DOHH2 (cell line): Measurements from ENCODE around the gene GRID2.

Source experiments
- H3F3A ChIP-seq: fragments of 200-600 bp; sonication (generic), shearing (Covaris generic); 2 replicates; pipeline ENCODE4 v1.6.0; 2016; ENCODE audit warnings: antibody characterized with exemption, mild to moderate bottlenecking; ENCODE audit not compliant: control insufficient read depth, insufficient read depth
- H3K27ac ChIP-seq: fragments of 200-600 bp; sonication (generic); 2 replicates; pipeline ENCODE4 v1.5.1; 2014; ENCODE audit warnings: low read depth, mild to moderate bottlenecking, low read length, moderate library complexity
- H3K27me3 ChIP-seq: fragments of 200-600 bp; sonication (generic); 2 replicates; pipeline ENCODE4 v1.6.1; 2014; ENCODE audit warnings: mild to moderate bottlenecking, low read length, mixed read lengths; ENCODE audit not compliant: control insufficient read depth
- H3K36me3 ChIP-seq: fragments of 200-600 bp; sonication (generic); 2 replicates; pipeline ENCODE4 v1.6.1; 2014; ENCODE audit warnings: mild to moderate bottlenecking, low read length, moderate library complexity, mixed read lengths; ENCODE audit not compliant: control insufficient read depth
- H3K4me1 ChIP-seq: fragments of 200-600 bp; sonication (generic); 2 replicates; pipeline ENCODE4 v1.6.1; 2014; ENCODE audit warnings: mild to moderate bottlenecking, low read length, mixed read lengths; ENCODE audit not compliant: control insufficient read depth
- H3K4me2 ChIP-seq: fragments of 200-600 bp; sonication (generic); 2 replicates; pipeline ENCODE4 v1.6.0; 2014; ENCODE audit warnings: mild to moderate bottlenecking, low read length, moderate library complexity
- H3K4me3 ChIP-seq: fragments of 200-600 bp; sonication (generic); 2 replicates; pipeline ENCODE4 v1.5.1; 2014; ENCODE audit warnings: mild to moderate bottlenecking, low read length, mixed read lengths
- H3K79me2 ChIP-seq: fragments of 200-600 bp; sonication (generic); 2 replicates; pipeline ENCODE4 v1.6.1; 2014; ENCODE audit warnings: mild to moderate bottlenecking, low read length, mixed read lengths; ENCODE audit not compliant: control insufficient read depth
- H3K9me2 ChIP-seq: fragments of 200-600 bp; sonication (generic); replicated peaks from 2 replicates; pipeline ENCODE4 v1.6.1; 2014; ENCODE audit warnings: mild to moderate bottlenecking, low read length, mixed read lengths; ENCODE audit not compliant: control insufficient read depth
- H3K9me3 ChIP-seq: fragments of 200-600 bp; sonication (generic); 2 replicates; pipeline ENCODE4 v1.6.1; 2014; ENCODE audit warnings: antibody characterized with exemption, low read length, mixed read lengths; ENCODE audit not compliant: control insufficient read depth, insufficient read depth
- H4K20me1 ChIP-seq: fragments of 200-600 bp; sonication (generic); 2 replicates; pipeline ENCODE4 v1.6.0; 2014; ENCODE audit warnings: low read depth, mild to moderate bottlenecking, antibody characterized with exemption, low read length, moderate library complexity; ENCODE audit not compliant: control insufficient read depth, insufficient read depth
- CTCF ChIP-seq: fragments of 200-600 bp; sonication (generic); IDR thresholded peaks from one replicate; pipeline ENCODE4 v1.5.1; 2014; ENCODE audit warnings: antibody characterized with exemption, mild to moderate bottlenecking, low read depth, low read length; ENCODE audit not compliant: poor library complexity, severe bottlenecking
- EZH2phosphoT487 ChIP-seq: fragments of 200-600 bp; sonication (generic); IDR thresholded peaks from 2 replicates; pipeline ENCODE4 v1.6.1; 2017; ENCODE audit warnings: borderline replicate concordance, mild to moderate bottlenecking, antibody characterized with exemption, low read length, moderate library complexity, mixed read lengths

Gene GRID2

GRCh38 chr4:93775551-93775950, 1471.8 kb downstream of the GRID2 start:
- H3K9me2 ChIP-seq, result no peaks in the 10 kb centered on the region
- H3K4me1 ChIP-seq, result no peaks in the 10 kb centered on the region
- no peaks in the 10 kb centered on the region for H4K20me1 ChIP-seq
- no peak overlapping the region for H3K4me3 ChIP-seq
- no peak overlapping the region for H3K4me2 ChIP-seq
- no peaks in the 10 kb centered on the region for H3K9me3 ChIP-seq
- no peaks in the 10 kb centered on the region for H3F3A ChIP-seq
- no peaks in the 10 kb centered on the region for H3K36me3 ChIP-seq
- H3K27me3 ChIP-seq, result no peaks in the 10 kb centered on the region
- no peak overlapping the region for H3K27ac ChIP-seq
- H3K79me2 ChIP-seq, result no peaks in the 10 kb centered on the region
- no peak for TF ChIP-seq CTCF
- TF ChIP-seq EZH2phosphoT487, result no peak

GRCh38 chr4:93776386-93777080, 1472.8 kb downstream of the GRID2 start:
- no peaks in the 10 kb centered on the region for H3K9me3 ChIP-seq

DNA sequence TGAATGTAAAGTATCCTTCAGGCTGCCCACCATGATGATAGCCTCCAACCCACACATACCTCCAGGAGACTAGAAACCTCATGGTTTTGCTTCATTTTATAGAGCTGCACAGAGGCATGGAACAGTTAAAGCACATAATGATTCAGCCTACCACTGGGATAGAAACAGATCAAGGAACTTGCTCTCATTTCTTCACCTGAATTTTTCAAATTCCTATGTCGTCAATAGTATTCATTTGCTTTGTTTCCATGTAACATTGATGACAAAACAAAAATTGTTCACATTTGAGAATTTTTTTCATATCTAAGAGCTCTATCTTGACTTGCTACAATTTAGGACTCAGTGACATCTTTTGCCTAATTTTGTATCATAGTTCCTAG, 1473.3 kb downstream of the GRID2 start:
- H3K9me2 ChIP-seq, result no peaks in the 10 kb centered on the region
- no peaks in the 10 kb centered on the region for H4K20me1 ChIP-seq
- H3K4me3 ChIP-seq, result no peak overlapping the region
- no peaks in the 10 kb centered on the region for H3F3A ChIP-seq
- H3K4me1 ChIP-seq, result no peaks in the 10 kb centered on the region
- H3K36me3 ChIP-seq, result no peaks in the 10 kb centered on the region
- H3K27ac ChIP-seq, result no peak overlapping the region
- H3K79me2 ChIP-seq, result no peaks in the 10 kb centered on the region
- no peaks in the 10 kb centered on the region for H3K27me3 ChIP-seq
- no peak overlapping the region for H3K4me2 ChIP-seq
- TF ChIP-seq CTCF (no peak), EZH2phosphoT487 (no peak)
- no peaks in the 10 kb centered on the region for H3K9me3 ChIP-seq

More at GRCh38 chr4:93776386-93777080, 1472.8 kb downstream of the GRID2 start:
- H4K20me1 ChIP-seq, result no peaks in the 10 kb centered on the region
- no peaks in the 10 kb centered on the region for H3K36me3 ChIP-seq
- no peaks in the 10 kb centered on the region for H3K4me1 ChIP-seq
- no peaks in the 10 kb centered on the region for H3K79me2 ChIP-seq
- no peak overlapping the region for H3K27ac ChIP-seq
- TF ChIP-seq CTCF, result no peak
- TF ChIP-seq EZH2phosphoT487, result no peak
- H3K27me3 ChIP-seq, result no peaks in the 10 kb centered on the region
- H3K4me3 ChIP-seq, result no peak overlapping the region
- no peaks in the 10 kb centered on the region for H3F3A ChIP-seq
- no peaks in the 10 kb centered on the region for H3K9me2 ChIP-seq
- H3K4me2 ChIP-seq, result no peak overlapping the region
